LNCaP clone FGC (cell line): ENCODE measurements around the gene RAP2A.

Source experiments
- DNase-seq: peaks from one replicate; pipeline ENCODE4 v3.0.0-alpha.2; 2011; ENCODE audit warnings: low read depth
- H3K4me3 ChIP-seq: 2 replicates; pipeline ENCODE4 v1.5.1; 2011; ENCODE audit warnings: mild to moderate bottlenecking, low read depth, low read length, control low read depth
- CTCF ChIP-seq: IDR thresholded peaks from 2 replicates; pipeline ENCODE4 v1.5.1; 2012; ENCODE audit warnings: mild to moderate bottlenecking; ENCODE audit not compliant: control insufficient read depth, insufficient read depth; ENCODE audit errors: extremely low read depth

Gene RAP2A

GRCh38 chr13:97414392-97414791 is 19.6 kb upstream of the RAP2A start:
- no peak for TF ChIP-seq CTCF
- H3K4me3 ChIP-seq = no peak overlapping the region
- DNase-seq = no peak

GRCh38 chr13:97417698-97418097 is 16.3 kb upstream of the RAP2A start:
- DNase-seq = no peak
- TF ChIP-seq CTCF = no peak

GRCh38 chr13:97422118-97423054 is 11.6 kb upstream of the RAP2A start:
- no peak for TF ChIP-seq CTCF
- no peak overlapping the region for H3K4me3 ChIP-seq
- DNase-seq = no peak

More at GRCh38 chr13:97417698-97418097, 16.3 kb upstream of the RAP2A start:
- H3K4me3 ChIP-seq = no peak overlapping the region

- H3K4me3 ChIP-seq = no peak overlapping the region
- TF ChIP-seq CTCF = no peak
- no peak for DNase-seq
These were observed 10.5 kb upstream of the RAP2A start for GRCh38 chr13:97423300-97424045.

GRCh38 chr13:97425590-97425989 is 8.4 kb upstream of the RAP2A start:
- TF ChIP-seq CTCF = no peak
- no peak for DNase-seq
- no peak overlapping the region for H3K4me3 ChIP-seq

- TF ChIP-seq CTCF = no peak
- DNase-seq = no peak
- H3K4me3 ChIP-seq = no peak overlapping the region
These were observed 7.3 kb upstream of the RAP2A start for GRCh38 chr13:97426695-97427094.
